Panc1 (cell line): ENCODE measurements around the gene C19orf81. TPM values are rescaled to one million over a fixed set of nuclear protein-coding genes. Genes with fewer than 3 reads are reported as not detected.
A peak's percentile ranks its signal among the peaks of the same experiment; 100 is the strongest.

ENCODE experiments used
- ATAC-seq: fragments of 200-7000 bp; cut with Tn5 transposase; 2 replicates; pipeline ENCODE4 v1.9.1; 2020; ENCODE audit warnings: mild to moderate bottlenecking, moderate library complexity
- BruUV-seq: library from RNA; stranded (reverse); fragments of 400-500 nt; replicated peaks from 2 replicates; lab custom pipeline; 2021; lab: Mats Ljungman, UMichigan
- CTCF ChIA-PET: fragments of 300-600 bp; sonication (Branson Sonifier 250); formaldehyde crosslinking; loops from one replicate; lab custom pipeline; 2022; ENCODE audit warnings: antibody characterized with exemption; lab: Charles Lee
- POLR2A ChIA-PET: fragments of 300-600 bp; sonication (Branson Sonifier 250); formaldehyde crosslinking; loops from one replicate; lab custom pipeline; 2022; ENCODE audit warnings: antibody characterized with exemption; lab: Charles Lee
- DNase-seq: peaks from one replicate; pipeline ENCODE4 v3.0.0-alpha.2; 2010; ENCODE audit warnings: low read depth, low spot score
- H3K27ac ChIP-seq: 2 replicates; pipeline ENCODE4 v1.5.1; 2011; ENCODE audit warnings: mild to moderate bottlenecking, low read length, inconsistent platforms
- H3K27me3 ChIP-seq: fragments of 200-500 bp; sonication (Bioruptor generic); 2 replicates; pipeline ENCODE4 v1.6.0; 2014; ENCODE audit warnings: low read length, inconsistent platforms; ENCODE audit not compliant: control insufficient read depth, insufficient read depth
- H3K36me3 ChIP-seq: fragments of 200-500 bp; sonication (Bioruptor generic); 2 replicates; pipeline ENCODE4 v1.5.1; 2014; ENCODE audit warnings: inconsistent platforms, mild to moderate bottlenecking, low read length, moderate library complexity; ENCODE audit not compliant: control insufficient read depth, insufficient read depth
- H3K4me1 ChIP-seq: 2 replicates; pipeline ENCODE4 v1.5.1; 2011; ENCODE audit warnings: inconsistent platforms, mild to moderate bottlenecking, low read length, moderate library complexity; ENCODE audit not compliant: control insufficient read depth, insufficient read depth
- H3K4me3 ChIP-seq, 2 experiments: 2 replicates each; pipeline ENCODE4 v1.5.1; 2011 to 2012; ENCODE audit warnings: low read depth in 2 of 2, low read length in 2 of 2, mild to moderate bottlenecking in 2 of 2, inconsistent platforms in 1 of 2, moderate library complexity in 1 of 2
- H3K9me3 ChIP-seq: fragments of 200-500 bp; sonication (Bioruptor generic); 2 replicates; pipeline ENCODE4 v1.5.1; 2014; ENCODE audit warnings: low read depth, mild to moderate bottlenecking, inconsistent platforms, low read length, moderate library complexity; ENCODE audit not compliant: control insufficient read depth, insufficient read depth
- CTCF ChIP-seq: fragments of 450-650 bp; IDR thresholded peaks from 2 replicates; pipeline ENCODE4 v1.5.1; 2017; ENCODE audit warnings: mild to moderate bottlenecking
- POLR2AphosphoS5 ChIP-seq: IDR thresholded peaks from 2 replicates; pipeline ENCODE4 v1.6.1; 2012; ENCODE audit warnings: mild to moderate bottlenecking, low read depth, low read length, moderate library complexity
- SIN3A ChIP-seq: IDR thresholded peaks from 2 replicates; pipeline ENCODE4 v1.6.1; 2012; ENCODE audit warnings: low read depth, mild to moderate bottlenecking, low read length, moderate library complexity, borderline replicate concordance; ENCODE audit not compliant: insufficient read depth
- TCF7L2 ChIP-seq: IDR thresholded peaks from 2 replicates; pipeline ENCODE4 v1.6.1; 2011; ENCODE audit warnings: mild to moderate bottlenecking, low read depth, low read length, inconsistent platforms
- in situ Hi-C: cut with HindIII; loops from 2 replicates; pipeline ENCODE4 v1.10.0; 2016; ENCODE audit warnings: low sequenced_read_pairs, low pct_unique_long_range_greater_than_20kb
- intact Hi-C: fragments of 100-400 bp; cut with micrococcal nuclease; formaldehyde crosslinking; loops from one replicate; pipeline ENCODE4 v1.10.0; 2022; ENCODE audit not compliant: unreplicated experiment
- total RNA-seq: library from RNA; stranded (reverse); gene quantifications from one replicate; pipeline ENCODE4 v1.2.1, GENCODE V29; 2021; ENCODE audit not compliant: unreplicated experiment
- TF ChIP-seq, protein P1 (sequence below), 2 experiments: IDR thresholded peaks; 2 replicates each; pipeline ENCODE4 v1.6.1; 2011 to 2012; ENCODE audit warnings: low read depth in 2 of 2, control low read depth in 1 of 2, low read length in 1 of 2, mild to moderate bottlenecking in 1 of 2, moderate library complexity in 1 of 2; ENCODE audit not compliant: insufficient read depth in 1 of 2

Gene C19orf81
- total RNA-seq, 1 experiment from 2014 or later = 0.98 TPM

DNA sequence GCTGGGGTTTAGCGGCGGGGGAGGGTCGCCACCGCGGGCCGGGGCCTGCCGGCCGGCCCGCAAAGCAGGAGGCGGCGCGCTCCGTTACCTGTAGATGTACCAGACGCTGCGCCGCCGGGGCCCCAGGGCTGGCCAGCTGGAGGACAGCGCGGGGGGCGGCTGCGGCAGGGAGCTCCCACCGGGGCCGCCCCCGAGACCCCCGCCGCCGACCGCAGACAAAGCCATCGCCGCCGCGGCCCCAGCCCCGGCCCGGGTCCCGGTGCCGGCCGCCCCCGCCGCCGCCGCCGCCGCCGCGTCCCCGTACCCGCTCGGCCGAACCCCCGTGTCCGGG is 45.5 kb downstream of the C19orf81 start:
- TF ChIP-seq, protein P1, sequence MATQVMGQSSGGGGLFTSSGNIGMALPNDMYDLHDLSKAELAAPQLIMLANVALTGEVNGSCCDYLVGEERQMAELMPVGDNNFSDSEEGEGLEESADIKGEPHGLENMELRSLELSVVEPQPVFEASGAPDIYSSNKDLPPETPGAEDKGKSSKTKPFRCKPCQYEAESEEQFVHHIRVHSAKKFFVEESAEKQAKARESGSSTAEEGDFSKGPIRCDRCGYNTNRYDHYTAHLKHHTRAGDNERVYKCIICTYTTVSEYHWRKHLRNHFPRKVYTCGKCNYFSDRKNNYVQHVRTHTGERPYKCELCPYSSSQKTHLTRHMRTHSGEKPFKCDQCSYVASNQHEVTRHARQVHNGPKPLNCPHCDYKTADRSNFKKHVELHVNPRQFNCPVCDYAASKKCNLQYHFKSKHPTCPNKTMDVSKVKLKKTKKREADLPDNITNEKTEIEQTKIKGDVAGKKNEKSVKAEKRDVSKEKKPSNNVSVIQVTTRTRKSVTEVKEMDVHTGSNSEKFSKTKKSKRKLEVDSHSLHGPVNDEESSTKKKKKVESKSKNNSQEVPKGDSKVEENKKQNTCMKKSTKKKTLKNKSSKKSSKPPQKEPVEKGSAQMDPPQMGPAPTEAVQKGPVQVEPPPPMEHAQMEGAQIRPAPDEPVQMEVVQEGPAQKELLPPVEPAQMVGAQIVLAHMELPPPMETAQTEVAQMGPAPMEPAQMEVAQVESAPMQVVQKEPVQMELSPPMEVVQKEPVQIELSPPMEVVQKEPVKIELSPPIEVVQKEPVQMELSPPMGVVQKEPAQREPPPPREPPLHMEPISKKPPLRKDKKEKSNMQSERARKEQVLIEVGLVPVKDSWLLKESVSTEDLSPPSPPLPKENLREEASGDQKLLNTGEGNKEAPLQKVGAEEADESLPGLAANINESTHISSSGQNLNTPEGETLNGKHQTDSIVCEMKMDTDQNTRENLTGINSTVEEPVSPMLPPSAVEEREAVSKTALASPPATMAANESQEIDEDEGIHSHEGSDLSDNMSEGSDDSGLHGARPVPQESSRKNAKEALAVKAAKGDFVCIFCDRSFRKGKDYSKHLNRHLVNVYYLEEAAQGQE (IDR thresholded peaks at IDR 0.05; ENCODE audit: insufficient read depth in 1 of 2, low read depth in 2 of 2, low read length in 1 of 2) = no peak
- no peak for TF ChIP-seq CTCF
- no peak for TF ChIP-seq TCF7L2
- no peak for TF ChIP-seq POLR2AphosphoS5
- TF ChIP-seq SIN3A = no peak
- in situ Hi-C loops (no loop called here), intact Hi-C loops (no loop called here)
- Histone ChIP-seq H3K4me3 (no peak overlapping the region), H3K4me1 (no peaks in the 10 kb centered on the region), H3K36me3 (no peaks in the 10 kb centered on the region), H3K27me3 (no peaks in the 10 kb centered on the region; the same call in 1 of the 2 replicates), H3K9me3 (no peaks in the 10 kb centered on the region), H3K27ac (no peak overlapping the region)
- ChIA-PET CTCF (no interaction called here), POLR2A (no interaction called here)
- 0 out of 2 replicates have a peak, but pooled peaks have one; percentile 52 for ATAC-seq
- no TSS peak for BruUV-seq
- no peak for DNase-seq

DNA sequence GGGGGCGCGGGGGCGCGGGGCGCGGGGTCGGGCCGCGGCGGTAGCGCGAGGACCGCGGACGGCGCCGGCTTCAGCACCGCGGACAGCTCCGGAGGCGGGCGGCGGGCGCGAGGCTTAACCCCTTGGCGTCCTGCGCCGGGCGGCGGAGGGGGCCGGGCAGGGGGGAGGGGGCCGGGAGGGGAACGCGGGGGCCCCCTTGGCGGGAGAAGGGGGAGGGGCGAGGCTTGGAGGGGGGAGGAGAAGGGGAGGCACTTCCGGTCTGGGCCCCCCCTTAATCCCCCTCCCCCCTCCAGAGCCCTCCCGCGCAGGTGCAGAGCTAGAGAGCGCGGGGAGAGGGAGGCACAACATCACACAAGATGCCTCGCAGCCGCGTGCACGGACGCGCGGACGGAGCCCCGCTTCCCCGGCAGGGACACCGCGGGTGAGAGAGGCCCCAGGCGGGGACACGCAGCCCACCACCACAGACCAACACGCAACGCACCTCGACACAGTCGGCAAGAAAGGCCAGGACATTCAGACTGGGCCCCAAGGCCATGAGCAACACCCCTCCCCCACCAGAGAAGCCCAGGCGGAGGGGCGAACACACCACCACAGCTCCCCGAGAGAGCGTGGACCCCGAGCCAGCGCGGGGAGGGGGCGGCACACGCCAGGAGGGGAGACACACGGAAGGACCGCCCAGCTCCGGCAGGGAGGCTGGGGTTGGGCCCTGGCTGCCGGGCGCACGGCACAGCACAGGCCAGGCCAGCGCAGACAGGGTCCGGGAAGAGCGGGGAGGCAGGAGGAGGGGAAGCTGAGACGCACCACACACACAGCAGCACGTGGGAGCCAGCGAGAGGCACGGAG is 46.2 kb downstream of the C19orf81 start:
- Histone ChIP-seq H3K27ac (no peak overlapping the region), H3K4me1 (no peaks in the 10 kb centered on the region), H3K36me3 (no peaks in the 10 kb centered on the region), H3K27me3 (no peaks in the 10 kb centered on the region; the same call in 1 of the 2 replicates), H3K9me3 (no peaks in the 10 kb centered on the region), H3K4me3 (peak overlapping the region in 1 of 2 experiments; percentile 2; a peak in 1 of 4 replicates)
- ChIA-PET POLR2A (no interaction called here), CTCF (interaction anchor here (0.5 kb wide), 1 partner anchor 64 kb away, joined by 3 read pairs; no protein-coding TSS in a partner anchor)
- no TSS peak for BruUV-seq
- DNase-seq = no peak
- in situ Hi-C loops (no loop called here), intact Hi-C loops (no loop called here)
- ATAC-seq = peak; percentile 69
- TF ChIP-seq, protein P1 (IDR thresholded peaks at IDR 0.05; ENCODE audit: insufficient read depth in 1 of 2, low read depth in 2 of 2, low read length in 1 of 2) = peak; percentile 79 to 91
- no peak for TF ChIP-seq TCF7L2
